Naive thymus-derived CD4-positive, alpha-beta T cell (primary cell): Measurements from ENCODE around the gene VGF. TPM values are rescaled to one million over a fixed set of nuclear protein-coding genes. Genes with fewer than 3 reads are reported as not detected.
A peak's percentile ranks its signal among the peaks of the same experiment; 100 is the strongest.

ENCODE experiments used
- ATAC-seq: fragments of 150-1000 bp; cut with Tn5 transposase; 2 replicates; pipeline ENCODE4 v1.10.0; 2021; ENCODE audit warnings: mild to moderate bottlenecking, moderate library complexity
- CTCF ChIA-PET: fragments of 350-600 bp; sonication (Branson Sonifier 250); formaldehyde crosslinking; loops from one replicate; lab custom pipeline; 2021; ENCODE audit warnings: antibody characterized with exemption; lab: Charles Lee
- POLR2A ChIA-PET: fragments of 350-600 bp; sonication (Branson Sonifier 250); formaldehyde crosslinking; loops from one replicate; lab custom pipeline; 2021; ENCODE audit warnings: antibody characterized with exemption, inconsistent platforms; lab: Charles Lee
- DNase-seq, 9 donors: peaks; one replicate each; pipeline versions ENCODE4 v3.0.0 to v3.0.0-alpha.2; 2020 to 2022; ENCODE audit warnings: mixed read lengths in 1 of 9
- H3K27ac ChIP-seq: one replicate; pipeline ENCODE4 v1.7.0; 2013; ENCODE audit warnings: mild to moderate bottlenecking, low read depth, low read length, moderate library complexity
- H3K27me3 ChIP-seq, 2 donors: one replicate each; pipeline ENCODE4 v1.7.0; 2013; ENCODE audit warnings: low read length in 2 of 2, mild to moderate bottlenecking in 2 of 2, moderate library complexity in 2 of 2; ENCODE audit not compliant: control insufficient read depth in 2 of 2, insufficient read depth in 2 of 2
- H3K36me3 ChIP-seq, 3 experiments: 1 replicate in 2 of 3; 2 replicates in 1 of 3; pipeline ENCODE4 v1.7.0; 2013; ENCODE audit warnings: low read length in 3 of 3, mild to moderate bottlenecking in 3 of 3, moderate library complexity in 1 of 3; ENCODE audit not compliant: insufficient read depth in 3 of 3, control insufficient read depth in 2 of 3
- H3K4me1 ChIP-seq, 2 donors: one replicate each; pipeline ENCODE4 v1.7.0; 2013; ENCODE audit warnings: low read length in 2 of 2, mild to moderate bottlenecking in 2 of 2, moderate library complexity in 1 of 2; ENCODE audit not compliant: control insufficient read depth in 2 of 2, insufficient read depth in 2 of 2
- H3K4me3 ChIP-seq: 2 replicates; pipeline ENCODE4 v1.7.0; 2013; ENCODE audit warnings: mild to moderate bottlenecking, low read length
- H3K9me3 ChIP-seq, 3 experiments: 1 replicate in 2 of 3; 2 replicates in 1 of 3; pipeline ENCODE4 v1.7.0; 2013; ENCODE audit warnings: low read length in 3 of 3; ENCODE audit not compliant: control insufficient read depth in 2 of 3
- H3K27ac Mint-ChIP-seq, 9 donors: one replicate each; pipeline ENCODE4 v1.8.0; 2020 to 2022; ENCODE audit warnings: mixed read lengths in 9 of 9, mild to moderate bottlenecking in 8 of 9, moderate library complexity in 5 of 9, inconsistent platforms in 2 of 9
- H3K27me3 Mint-ChIP-seq, 5 donors: one replicate each; pipeline ENCODE4 v1.8.0; 2021 to 2022; ENCODE audit warnings: mixed read lengths in 5 of 5, mild to moderate bottlenecking in 1 of 5
- H3K36me3 Mint-ChIP-seq, 5 donors: one replicate each; pipeline ENCODE4 v1.8.0; 2020 to 2022; ENCODE audit warnings: mixed read lengths in 5 of 5, mild to moderate bottlenecking in 3 of 5, inconsistent platforms in 1 of 5
- H3K4me1 Mint-ChIP-seq, 7 donors: one replicate each; pipeline ENCODE4 v1.8.0; 2020 to 2022; ENCODE audit warnings: mixed read lengths in 7 of 7, mild to moderate bottlenecking in 3 of 7, inconsistent platforms in 1 of 7
- H3K4me3 Mint-ChIP-seq, 10 donors: one replicate each; pipeline ENCODE4 v1.8.0; 2020 to 2022; ENCODE audit warnings: mild to moderate bottlenecking in 10 of 10, mixed read lengths in 10 of 10, moderate library complexity in 6 of 10, inconsistent platforms in 2 of 10
- H3K9me3 Mint-ChIP-seq, 11 donors: one replicate each; pipeline ENCODE4 v1.8.0; 2020 to 2022; ENCODE audit warnings: mixed read lengths in 11 of 11, mild to moderate bottlenecking in 4 of 11, inconsistent platforms in 1 of 11, moderate library complexity in 1 of 11
- intact Hi-C, 2 donors: fragments of 100-400 bp; cut with micrococcal nuclease; formaldehyde crosslinking; loops; one replicate each; pipeline ENCODE4 v1.15.1; 2023
- polyA plus RNA-seq, 2 donors: library from polyadenylated mRNA; unstranded; fragments of 300-500 nt; fragmentation: Illumina TruSeq; gene quantifications; one replicate each; pipeline ENCODE4 v1.2.3, GENCODE V29; 2021
- total RNA-seq, 6 experiments: library from RNA in 5 of 6; stranded (reverse) in 5 of 6; gene quantifications; 1 replicate in 5 of 6; 2 replicates in 1 of 6; pipeline ENCODE4 v1.2.3 and lab custom pipeline; 2021 to 2026

The VGF gene
- total and polyA plus RNA-seq, 7 experiments from 2014 or later, result 0.19 TPM; not detected in 6

- peak overlapping the region in 1 of 9 donors; percentile 72 for H3K27ac Mint-ChIP-seq
- H3K4me3 ChIP-seq, result peak overlapping the region; percentile 62
- H3K36me3 ChIP-seq, result peaks cover 0 to 22% (median 0%) of the 10 kb centered on the region in 3 experiments
- H3K27me3 Mint-ChIP-seq, result peaks cover 2 to 19% (median 2%) of the 10 kb centered on the region in 5 donors
- no peaks in the 10 kb centered on the region for H3K9me3 ChIP-seq
- no peaks in the 10 kb centered on the region for H3K9me3 Mint-ChIP-seq
- intact Hi-C loops, result loop anchor here (1.0 to 2.0 kb wide), 5 partner anchors 11 to 726 kb away; partner anchors contain the start of genes VGF (in 2 of the 2), ZNHIT1 (in 2 of the 2), MEPCE (in 1 of the 2) and ZCWPW1 (in 1 of the 2)
- H3K27me3 ChIP-seq, result no peaks in the 10 kb centered on the region
- peak; percentile 12 for ATAC-seq
- peak overlapping the region in 9 of 10 donors; percentile 27 to 91 (median 84) for H3K4me3 Mint-ChIP-seq
- peaks cover 10 to 21% (median 13%) of the 10 kb centered on the region in 7 donors for H3K4me1 Mint-ChIP-seq
- DNase-seq, result no peak
- CTCF ChIA-PET, result interaction anchor here (1.1 kb wide), 1 partner anchor 11 kb away, joined by 6 read pairs; no protein-coding TSS in a partner anchor
- H3K36me3 Mint-ChIP-seq, result peaks cover 0 to 26% (median 6%) of the 10 kb centered on the region in 5 donors
- POLR2A ChIA-PET, result interaction anchor here (0.9 kb wide), 1 partner anchor 11 kb away, joined by 4 read pairs; the partner anchor contains the start of gene VGF
- H3K27ac ChIP-seq, result peak overlapping the region; percentile 42
- H3K4me1 ChIP-seq, result peaks cover 10% of the 10 kb centered on the region in 2 donors
These were observed 10.7 kb downstream of the VGF start for GRCh38 chr7:101154693-101155102.

- H3K27ac Mint-ChIP-seq, result peak within 1 kb of the TSS in 8 of 9 donors; percentile 29 to 95 (median 78)
- Histone ChIP-seq H3K27me3 (no peaks in the 10 kb centered on the region), H3K4me1 (peaks cover 10% of the 10 kb centered on the region in 2 donors), H3K27ac (peak within 1 kb of the TSS; percentile 42), H3K36me3 (peaks cover 0 to 16% (median 0%) of the 10 kb centered on the region in 3 experiments), H3K9me3 (no peaks in the 10 kb centered on the region), H3K4me3 (peak within 1 kb of the TSS; percentile 62)
- ATAC-seq (peak; percentile 95), DNase-seq (peak; percentile 82 to 94 (median 90))
- H3K36me3 Mint-ChIP-seq, result peaks cover 0 to 20% (median 6%) of the 10 kb centered on the region in 5 donors
- peaks cover 0 to 1% (median 0%) of the 10 kb centered on the region in 11 donors for H3K9me3 Mint-ChIP-seq
- intact Hi-C loops, result loop anchor here (1.0 to 2.0 kb wide), 5 partner anchors 11 to 725 kb away; partner anchors contain the start of genes VGF (in 2 of the 2), ZNHIT1 (in 2 of the 2), MEPCE (in 1 of the 2) and ZCWPW1 (in 1 of the 2)
- peak within 1 kb of the TSS; percentile 70 to 91 (median 84) for H3K4me3 Mint-ChIP-seq
- CTCF ChIA-PET, result interaction anchor here (0.5 to 0.6 kb wide), 2 partner anchors 33 to 137 kb away, joined by 3 to 4 read pairs; no protein-coding TSS in a partner anchor
- POLR2A ChIA-PET, result no interaction called here
- peaks cover 10 to 21% (median 13%) of the 10 kb centered on the region in 7 donors for H3K4me1 Mint-ChIP-seq
- peaks cover 7 to 24% (median 8%) of the 10 kb centered on the region in 5 donors for H3K27me3 Mint-ChIP-seq
These were observed 11.2 kb downstream of the VGF start, which contains the start of gene AP1S1 for GRCh38 chr7:101153969-101154692. AP1S1 (plus strand) TSS chr7:101154476; CDS start chr7:101154515, 39 bp downstream.

DNA sequence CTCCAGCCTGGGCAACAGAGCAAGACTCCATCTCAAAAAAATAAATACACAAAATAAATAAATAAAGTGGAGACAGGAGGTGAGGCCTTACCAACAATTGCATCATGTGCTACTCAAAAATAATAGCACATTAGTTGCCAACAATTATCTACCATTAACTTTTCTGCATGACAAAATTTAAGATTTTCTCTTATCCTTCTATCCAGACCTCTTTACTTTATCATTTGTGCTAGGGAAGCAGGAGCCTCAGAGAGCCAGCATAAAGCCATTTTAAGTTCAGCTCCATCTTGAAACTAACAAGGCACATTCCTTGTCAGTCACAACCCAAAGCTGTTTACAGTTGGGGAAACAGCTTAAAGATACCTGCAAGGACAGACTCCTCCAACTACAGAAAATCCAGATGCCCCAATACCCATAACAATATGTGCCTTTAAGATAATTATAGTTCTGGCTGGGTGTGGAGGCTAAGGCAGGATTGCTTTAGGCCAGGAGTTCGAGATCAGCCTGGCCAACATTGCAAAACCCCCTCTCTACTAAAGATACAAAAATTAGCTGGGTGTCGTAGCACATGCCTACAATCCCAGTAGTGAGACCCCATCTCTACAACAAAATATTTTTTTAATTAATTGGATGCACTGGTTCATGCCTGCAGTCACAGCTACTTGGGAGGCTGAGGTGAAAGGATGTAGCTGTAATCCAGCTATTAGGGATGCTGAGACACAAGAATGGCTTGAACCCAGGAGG lies 13.3 kb downstream of the VGF start:
- Mint-ChIP-seq H3K36me3 (peaks cover 0 to 7% (median 0%) of the 10 kb centered on the region in 5 donors), H3K27me3 (peaks cover 12 to 36% (median 18%) of the 10 kb centered on the region in 5 donors), H3K27ac (no peak overlapping the region), H3K9me3 (peaks cover 0 to 1% (median 0%) of the 10 kb centered on the region in 11 donors), H3K4me3 (no peak overlapping the region), H3K4me1 (peaks cover 10 to 21% (median 15%) of the 10 kb centered on the region in 7 donors)
- intact Hi-C loops, result no loop called here
- POLR2A ChIA-PET, result no interaction called here
- Histone ChIP-seq H3K27ac (no peak overlapping the region), H3K27me3 (no peaks in the 10 kb centered on the region), H3K4me3 (no peak overlapping the region), H3K4me1 (peaks cover 10% of the 10 kb centered on the region in 2 donors), H3K9me3 (no peaks in the 10 kb centered on the region), H3K36me3 (peaks cover 0 to 3% (median 0%) of the 10 kb centered on the region in 3 experiments)
- ATAC-seq, result no peak
- CTCF ChIA-PET, result interaction anchor here (1.1 to 1.2 kb wide), 2 partner anchors 8 to 138 kb away, joined by 3 to 6 read pairs; no protein-coding TSS in a partner anchor
- DNase-seq, result no peak

DNA sequence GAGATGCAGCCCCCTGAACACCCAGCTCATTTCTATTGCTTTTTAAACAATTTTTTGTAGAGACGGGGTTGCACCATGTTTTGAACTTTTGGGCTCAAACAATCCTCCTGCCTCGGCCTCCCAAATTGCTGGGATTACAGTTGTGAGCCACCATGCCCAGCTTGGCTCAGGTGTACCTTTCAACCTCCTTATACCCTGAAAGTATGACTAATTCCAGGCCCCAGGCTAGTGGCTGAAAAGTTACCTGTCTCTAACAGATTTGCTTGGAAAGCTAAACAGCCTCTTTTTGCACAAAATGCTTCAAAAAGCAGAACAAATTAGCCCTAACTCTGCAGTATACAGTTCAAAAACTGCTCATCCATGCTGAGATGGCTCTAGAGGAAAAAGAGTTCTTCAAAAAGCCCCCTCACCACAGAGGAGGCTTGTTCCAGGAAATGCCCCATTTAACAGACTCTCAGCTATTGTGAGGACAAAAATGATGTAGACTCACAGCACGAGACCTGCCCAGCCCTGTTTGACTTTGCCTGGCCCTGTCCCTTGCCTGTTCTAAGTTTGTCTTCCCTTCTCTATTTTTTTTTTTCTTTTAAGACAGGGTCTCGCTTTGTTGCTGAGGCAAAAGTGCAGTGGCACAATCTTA lies 24.5 kb downstream of the VGF start:
- H3K9me3 ChIP-seq, result no peaks in the 10 kb centered on the region
- Mint-ChIP-seq H3K4me3 (no peak overlapping the region), H3K9me3 (no peaks in the 10 kb centered on the region), H3K27me3 (peaks cover 15 to 40% (median 20%) of the 10 kb centered on the region in 5 donors), H3K27ac (peak overlapping the region in 1 of 9 donors; percentile 9), H3K4me1 (peaks cover 4 to 33% (median 9%) of the 10 kb centered on the region in 7 donors), H3K36me3 (no peaks in the 10 kb centered on the region)
- no peaks in the 10 kb centered on the region for H3K27me3 ChIP-seq
- CTCF ChIA-PET, result interaction anchor here (0.9 to 4.8 kb wide), 2 partner anchors 18 to 140 kb away, joined by 3 to 68 read pairs; no protein-coding TSS in a partner anchor
- no peak overlapping the region for H3K27ac ChIP-seq
- ATAC-seq (no peak), DNase-seq (no peak)
- H3K4me1 ChIP-seq, result peaks cover 0 to 6% of the 10 kb centered on the region in 2 donors
- H3K36me3 ChIP-seq, result no peaks in the 10 kb centered on the region
- intact Hi-C loops, result no loop called here
- POLR2A ChIA-PET, result interaction anchor here (0.6 kb wide), 1 partner anchor 52 kb away, joined by 3 read pairs; no protein-coding TSS in a partner anchor
- H3K4me3 ChIP-seq, result no peak overlapping the region

GRCh38 chr7:101140339-101140699 lies 25.1 kb downstream of the VGF start:
- Mint-ChIP-seq H3K4me3 (no peak overlapping the region), H3K36me3 (no peaks in the 10 kb centered on the region), H3K4me1 (peaks cover 4 to 33% (median 9%) of the 10 kb centered on the region in 7 donors), H3K27me3 (peaks cover 17 to 42% (median 18%) of the 10 kb centered on the region in 5 donors), H3K9me3 (no peaks in the 10 kb centered on the region), H3K27ac (peak overlapping the region in 2 of 9 donors; percentile 68 to 70)
- no peak for ATAC-seq
- ChIA-PET CTCF (interaction anchor here (0.9 to 4.8 kb wide), 3 partner anchors 18 to 141 kb away, joined by 3 to 68 read pairs (median 5); no protein-coding TSS in a partner anchor), POLR2A (interaction anchor here (0.6 kb wide), 1 partner anchor 53 kb away, joined by 3 read pairs; no protein-coding TSS in a partner anchor)
- Histone ChIP-seq H3K27ac (no peak overlapping the region), H3K4me1 (peaks cover 0 to 6% of the 10 kb centered on the region in 2 donors), H3K4me3 (no peak overlapping the region), H3K9me3 (no peaks in the 10 kb centered on the region), H3K36me3 (no peaks in the 10 kb centered on the region), H3K27me3 (no peaks in the 10 kb centered on the region)
- no peak for DNase-seq
- intact Hi-C loops, result no loop called here
